ENCODE results near the gene CEACAM5.
A peak's percentile ranks its signal among the peaks of the same experiment; 100 is the strongest.
"Not testable (repeated sequence)": the region's sequence is repeated elsewhere in the genome, so short reads cannot be mapped to it uniquely, and the experiment has no call there.

The CEACAM5 gene

DNA sequence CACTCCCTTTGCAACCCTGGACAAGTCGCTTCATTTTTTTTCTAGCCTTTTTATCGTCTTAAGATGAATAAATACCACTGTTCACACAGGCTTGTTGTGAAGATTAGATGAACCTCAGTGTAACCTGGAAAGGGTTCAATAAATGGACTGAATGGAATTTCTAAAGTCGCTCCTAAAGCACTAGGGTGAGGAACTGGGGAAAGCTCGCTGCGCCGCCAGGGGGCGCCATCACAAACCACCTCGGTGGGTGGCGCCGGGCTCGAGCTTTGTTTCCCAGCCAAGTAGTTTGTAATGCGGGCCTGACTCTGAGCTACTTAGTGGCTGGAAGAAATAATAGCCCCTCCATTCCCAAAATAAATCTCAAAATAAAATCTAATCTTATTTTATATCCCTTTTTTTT is 44.7 kb downstream of the CEACAM5 start:
- Histone ChIP-seq H3K9me3 (ENCODE audit: severe bottlenecking) (no peaks in the 10 kb centered on the region), H3K4me1 (ENCODE audit: insufficient read depth, poor library complexity, severe bottlenecking) (no peaks in the 10 kb centered on the region), H3K4me3 (ENCODE audit: severe bottlenecking) (no peak overlapping the region), H3K27ac (ENCODE audit: poor library complexity, severe bottlenecking) (no peak overlapping the region), H3K36me3 (ENCODE audit: low read depth) (no peaks in the 10 kb centered on the region), H3K27me3 (ENCODE audit: insufficient read depth, poor library complexity, severe bottlenecking) (peaks cover 25% of the 10 kb centered on the region)
- ATAC-seq (ENCODE audit: low read depth) (peak; percentile 40; the same call in 1 of the 3 replicates), DNase-seq (ENCODE audit: low spot score) (no peak)
- TF ChIP-seq, protein P1, sequence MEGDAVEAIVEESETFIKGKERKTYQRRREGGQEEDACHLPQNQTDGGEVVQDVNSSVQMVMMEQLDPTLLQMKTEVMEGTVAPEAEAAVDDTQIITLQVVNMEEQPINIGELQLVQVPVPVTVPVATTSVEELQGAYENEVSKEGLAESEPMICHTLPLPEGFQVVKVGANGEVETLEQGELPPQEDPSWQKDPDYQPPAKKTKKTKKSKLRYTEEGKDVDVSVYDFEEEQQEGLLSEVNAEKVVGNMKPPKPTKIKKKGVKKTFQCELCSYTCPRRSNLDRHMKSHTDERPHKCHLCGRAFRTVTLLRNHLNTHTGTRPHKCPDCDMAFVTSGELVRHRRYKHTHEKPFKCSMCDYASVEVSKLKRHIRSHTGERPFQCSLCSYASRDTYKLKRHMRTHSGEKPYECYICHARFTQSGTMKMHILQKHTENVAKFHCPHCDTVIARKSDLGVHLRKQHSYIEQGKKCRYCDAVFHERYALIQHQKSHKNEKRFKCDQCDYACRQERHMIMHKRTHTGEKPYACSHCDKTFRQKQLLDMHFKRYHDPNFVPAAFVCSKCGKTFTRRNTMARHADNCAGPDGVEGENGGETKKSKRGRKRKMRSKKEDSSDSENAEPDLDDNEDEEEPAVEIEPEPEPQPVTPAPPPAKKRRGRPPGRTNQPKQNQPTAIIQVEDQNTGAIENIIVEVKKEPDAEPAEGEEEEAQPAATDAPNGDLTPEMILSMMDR (IDR thresholded peaks at IDR 0.05; ENCODE audit: poor library complexity, severe bottlenecking), result peak; percentile 75

DNA sequence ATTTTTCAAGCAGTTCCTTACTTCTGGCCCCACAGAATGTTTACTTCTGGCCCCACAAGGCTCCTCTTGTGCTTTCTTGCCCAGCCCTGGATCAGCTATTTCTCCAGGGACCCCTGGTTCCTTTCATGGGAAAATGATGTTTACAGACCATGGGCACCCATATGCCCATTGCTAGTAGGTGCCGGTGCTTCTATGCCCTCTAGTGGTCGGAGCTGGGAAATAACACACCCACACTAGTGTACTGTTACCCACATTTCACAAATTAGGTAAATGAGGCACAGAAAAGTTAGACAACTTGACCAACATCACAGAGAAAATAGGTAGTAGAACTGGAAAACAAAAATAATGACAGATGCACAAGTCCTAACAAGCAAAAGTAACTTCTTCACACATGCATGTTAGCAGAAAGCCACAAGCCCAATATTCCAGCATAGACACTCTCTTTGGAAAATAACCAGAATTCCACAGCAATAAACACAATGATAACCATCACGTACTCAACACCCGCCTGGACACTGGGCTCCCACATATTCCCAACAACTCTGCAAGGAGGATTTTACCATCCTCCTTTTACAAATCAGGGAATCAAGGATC is 45.6 kb downstream of the CEACAM5 start:
- DNase-seq (ENCODE audit: low spot score), result no peak

DNA sequence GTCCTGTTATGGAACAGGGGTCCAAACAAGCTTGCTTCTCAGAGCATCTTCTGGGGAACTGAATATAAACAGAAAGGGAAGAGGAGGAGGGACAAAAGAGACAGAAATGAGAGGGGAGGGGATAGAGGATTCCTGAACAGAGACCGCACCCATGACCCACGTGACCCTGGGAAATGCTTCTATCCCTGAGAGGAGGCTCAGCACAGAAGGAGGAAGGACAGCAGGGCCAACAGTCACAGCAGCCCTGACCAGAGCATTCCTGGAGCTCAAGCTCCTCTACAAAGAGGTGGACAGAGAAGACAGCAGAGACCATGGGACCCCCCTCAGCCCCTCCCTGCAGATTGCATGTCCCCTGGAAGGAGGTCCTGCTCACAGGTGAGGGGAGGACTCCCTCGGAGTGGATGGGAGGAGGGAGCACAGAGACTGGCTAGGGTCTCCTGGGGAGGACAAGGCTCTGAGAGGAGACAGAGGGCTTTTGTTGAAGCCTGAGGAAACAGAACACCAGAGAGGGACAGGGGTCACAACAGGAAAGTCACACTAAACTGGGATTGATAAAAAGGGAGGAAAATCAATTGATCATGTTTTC is 47.0 kb downstream of the CEACAM5 start, which contains the start of gene CEACAM6:
CEACAM6 (plus strand) TSS at position 203 of the 586 bp plus-strand sequence; CDS start at position 312, 109 bp downstream.
- Histone ChIP-seq H3K27me3 (ENCODE audit: insufficient read depth, poor library complexity, severe bottlenecking) (peaks cover 20% of the 10 kb centered on the region), H3K9me3 (ENCODE audit: severe bottlenecking) (no peaks in the 10 kb centered on the region), H3K4me1 (ENCODE audit: insufficient read depth, poor library complexity, severe bottlenecking) (no peaks in the 10 kb centered on the region), H3K36me3 (ENCODE audit: low read depth) (no peaks in the 10 kb centered on the region), H3K4me3 (ENCODE audit: severe bottlenecking) (no peak within 1 kb of the TSS), H3K27ac (ENCODE audit: poor library complexity, severe bottlenecking) (no peak within 1 kb of the TSS)
- DNase-seq (ENCODE audit: low spot score) (no peak), ATAC-seq (ENCODE audit: low read depth) (no peak)
- TF ChIP-seq, protein P1 (IDR thresholded peaks at IDR 0.05; ENCODE audit: poor library complexity, severe bottlenecking), result no peak

More for the DNA sequence above, 45.6 kb downstream of the CEACAM5 start:
- H3K27ac ChIP-seq (ENCODE audit: poor library complexity, severe bottlenecking), result no peak overlapping the region
- H3K9me3 ChIP-seq (ENCODE audit: severe bottlenecking), result no peaks in the 10 kb centered on the region
- ATAC-seq (ENCODE audit: low read depth), result peak; percentile 81
- H3K4me3 ChIP-seq (ENCODE audit: severe bottlenecking), result no peak overlapping the region
- TF ChIP-seq, protein P1 (IDR thresholded peaks at IDR 0.05; ENCODE audit: poor library complexity, severe bottlenecking), result peak; percentile 79
- H3K36me3 ChIP-seq (ENCODE audit: low read depth), result no peaks in the 10 kb centered on the region
- peaks cover 18% of the 10 kb centered on the region for H3K27me3 ChIP-seq (ENCODE audit: insufficient read depth, poor library complexity, severe bottlenecking)
- no peaks in the 10 kb centered on the region for H3K4me1 ChIP-seq (ENCODE audit: insufficient read depth, poor library complexity, severe bottlenecking)

DNA sequence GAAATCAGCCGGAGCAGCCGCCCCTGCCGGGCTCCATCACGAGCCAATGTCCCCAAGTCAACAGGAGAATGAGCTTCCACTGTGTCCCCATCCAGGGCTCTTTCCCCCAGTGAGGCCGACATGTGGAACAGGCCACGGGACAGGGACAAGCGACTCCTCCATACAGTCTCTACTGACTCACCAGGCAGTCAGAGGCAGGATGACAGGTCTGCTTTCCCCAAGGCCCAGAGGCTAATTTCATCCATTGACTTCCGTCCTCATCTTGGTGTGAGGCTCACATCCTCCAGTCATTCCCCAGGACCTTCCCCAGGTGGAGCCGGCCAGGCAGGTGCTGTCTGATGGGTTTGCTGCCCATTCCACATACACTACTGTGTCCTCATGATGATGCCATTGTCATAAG is 50.4 kb downstream of the CEACAM5 start:
- Histone ChIP-seq H3K27ac (ENCODE audit: poor library complexity, severe bottlenecking) (no peak overlapping the region), H3K27me3 (ENCODE audit: insufficient read depth, poor library complexity, severe bottlenecking) (peaks cover 23% of the 10 kb centered on the region), H3K4me1 (ENCODE audit: insufficient read depth, poor library complexity, severe bottlenecking) (no peaks in the 10 kb centered on the region), H3K36me3 (ENCODE audit: low read depth) (no peaks in the 10 kb centered on the region), H3K9me3 (ENCODE audit: severe bottlenecking) (no peaks in the 10 kb centered on the region), H3K4me3 (ENCODE audit: severe bottlenecking) (no peak overlapping the region)
- TF ChIP-seq, protein P1 (IDR thresholded peaks at IDR 0.05; ENCODE audit: poor library complexity, severe bottlenecking), result no peak
- DNase-seq (ENCODE audit: low spot score) (no peak), ATAC-seq (ENCODE audit: low read depth) (no peak)

DNA sequence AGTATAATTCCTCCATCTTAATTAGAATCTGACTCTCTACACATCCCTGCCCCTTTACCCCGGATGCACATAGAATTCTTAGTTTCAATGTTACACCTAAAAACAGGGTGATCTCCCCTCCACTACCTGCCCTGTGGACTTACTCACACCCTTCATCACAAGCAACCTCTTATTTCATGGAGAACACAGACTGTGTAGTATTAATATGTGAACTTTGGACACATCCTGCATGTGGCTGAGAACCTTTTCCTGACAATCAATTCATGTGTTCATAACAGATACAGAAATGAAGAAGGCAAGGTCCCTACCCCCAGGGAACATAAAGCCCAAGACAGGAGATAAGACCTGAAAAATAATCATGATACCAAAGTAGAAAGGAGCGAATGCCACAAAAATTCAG is 58.7 kb downstream of the CEACAM5 start:
- TF ChIP-seq, protein P1 (IDR thresholded peaks at IDR 0.05; ENCODE audit: poor library complexity, severe bottlenecking), result no peak
- DNase-seq (ENCODE audit: low spot score) (no peak), ATAC-seq (ENCODE audit: low read depth) (no peak)
- Histone ChIP-seq H3K4me1 (ENCODE audit: insufficient read depth, poor library complexity, severe bottlenecking) (no peaks in the 10 kb centered on the region), H3K27me3 (ENCODE audit: insufficient read depth, poor library complexity, severe bottlenecking) (peaks cover 32% of the 10 kb centered on the region), H3K4me3 (ENCODE audit: severe bottlenecking) (no peak overlapping the region), H3K9me3 (ENCODE audit: severe bottlenecking) (no peaks in the 10 kb centered on the region), H3K36me3 (ENCODE audit: low read depth) (no peaks in the 10 kb centered on the region), H3K27ac (ENCODE audit: poor library complexity, severe bottlenecking) (no peak overlapping the region)

DNA sequence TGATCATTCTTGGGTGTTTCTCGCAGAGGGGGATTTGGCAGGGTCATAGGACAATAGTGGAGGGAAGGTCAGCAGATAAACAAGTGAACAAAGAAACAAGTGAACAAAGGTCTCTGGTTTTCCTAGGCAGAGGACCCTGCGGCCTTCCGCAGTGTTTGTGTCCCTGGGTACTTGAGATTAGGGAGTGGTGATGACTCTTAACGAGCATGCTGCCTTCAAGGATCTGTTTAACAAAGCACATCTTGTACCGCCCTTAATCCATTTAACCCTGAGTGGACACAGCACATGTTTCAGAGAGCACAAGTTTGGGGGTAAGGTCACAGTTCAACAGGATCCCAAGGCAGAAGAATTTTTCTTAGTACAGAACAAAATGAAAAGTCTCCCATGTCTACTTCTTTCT is 59.7 kb downstream of the CEACAM5 start:
- H3K4me3 ChIP-seq (ENCODE audit: severe bottlenecking); ATAC-seq (ENCODE audit: low read depth); H3K4me1 ChIP-seq (ENCODE audit: insufficient read depth, poor library complexity, severe bottlenecking); DNase-seq (ENCODE audit: low spot score); H3K27ac ChIP-seq (ENCODE audit: poor library complexity, severe bottlenecking); H3K36me3 ChIP-seq (ENCODE audit: low read depth); H3K9me3 ChIP-seq (ENCODE audit: severe bottlenecking): not testable (repeated sequence)
- peaks cover 25% of the 10 kb centered on the region for H3K27me3 ChIP-seq (ENCODE audit: insufficient read depth, poor library complexity, severe bottlenecking)

All from RWPE2 (cell line).